ENCODE measurements around the gene TIGD4. TPM values are rescaled to one million over a fixed set of nuclear protein-coding genes. Genes with fewer than 3 reads are reported as not detected.

Gene TIGD4
- total and polyA plus RNA-seq, 2 of the 8 experiments (the other 6 are each of a cell fraction or from before 2014, with no cell fraction given) = 0.42 to 2.3 TPM

- no peak overlapping the region for H4K5ac ChIP-seq (ENCODE audit: insufficient read length, low read depth, low read length)
- TF ChIP-seq EZH2 (IDR thresholded peaks at IDR 0.05; ENCODE audit: low read depth, low read length, severe bottlenecking) = no peak
- no peak for TF ChIP-seq TAF1 (IDR thresholded peaks at IDR 0.05; ENCODE audit: low read depth, low read length)
- no peak for TF ChIP-seq NANOG (IDR thresholded peaks at IDR 0.05; ENCODE audit: insufficient read depth, low read depth, low read length, poor library complexity, severe bottlenecking)
- TF ChIP-seq RAD21 (IDR thresholded peaks at IDR 0.05 in 1 of 2, conservative IDR thresholded peaks at IDR 0.05 in 1 of 2; ENCODE audit: low read depth in 2 of 2, low read length in 2 of 2) = no peak
- TF ChIP-seq ASH2L (IDR thresholded peaks at IDR 0.05; ENCODE audit: low read length) = no peak
- no peak for TF ChIP-seq CBX8 (IDR thresholded peaks at IDR 0.05; ENCODE audit: borderline replicate concordance, low read depth, low read length)
- no peak for TF ChIP-seq SP4 (IDR thresholded peaks at IDR 0.05; ENCODE audit: low read length)
- TF ChIP-seq CHD2 (IDR thresholded peaks at IDR 0.05; ENCODE audit: low read length) = no peak
- TF ChIP-seq POLR2A (IDR thresholded peaks at IDR 0.05; ENCODE audit: control extremely low read depth in 1 of 2, low read depth in 2 of 2, low read length in 2 of 2) = no peak
- TF ChIP-seq JUND (IDR thresholded peaks at IDR 0.05; ENCODE audit: low read length) = no peak
- no peak for TF ChIP-seq BCL11A (IDR thresholded peaks at IDR 0.05; ENCODE audit: low read depth in 2 of 2, low read length in 2 of 2)
- TF ChIP-seq MAFK (IDR thresholded peaks at IDR 0.05; ENCODE audit: low read depth, low read length) = no peak
- no peak for TF ChIP-seq EGR1 (IDR thresholded peaks at IDR 0.05; ENCODE audit: borderline replicate concordance, low read depth, low read length)
- TF ChIP-seq TEAD4 (IDR thresholded peaks at IDR 0.05; ENCODE audit: low read depth, low read length) = no peak
- no peak overlapping the region for H3K4ac ChIP-seq (replicated peaks; ENCODE audit: insufficient read length, low read depth, low read length)
- no peak overlapping the region for H4K91ac ChIP-seq (replicated peaks; ENCODE audit: insufficient read length, low read length)
- no peak overlapping the region for H3K9ac ChIP-seq (replicated peaks in 1 of 4; ENCODE audit: extremely low read depth in 1 of 4, low read depth in 3 of 4, low read length in 3 of 4)
- H2BK5ac ChIP-seq (ENCODE audit: low read depth, low read length) = no peak overlapping the region
- H3K23me2 ChIP-seq (ENCODE audit: low read depth, low read length) = no peaks in the 10 kb centered on the region
- H2BK15ac ChIP-seq (ENCODE audit: low read length) = no peak overlapping the region
- FAIRE-seq = no peak
- H2BK20ac ChIP-seq (ENCODE audit: low read length) = no peak overlapping the region
- no peak for DNase-seq (ENCODE audit: low read depth in 1 of 2, low spot score in 2 of 2)
- H2BK120ac ChIP-seq (replicated peaks; ENCODE audit: low read depth, low read length) = no peak overlapping the region
- H3K4me1 ChIP-seq (replicated peaks in 1 of 4; ENCODE audit: control insufficient read depth in 3 of 4, insufficient read depth in 4 of 4, low read length in 3 of 4) = peaks cover 0 to 4% (median 1%) of the 10 kb centered on the region in 4 experiments; a peak in 3 of 7 replicates
- no peak overlapping the region for H2AFZ ChIP-seq (ENCODE audit: low read length)
- 92% methylated on average over 3 of the region's 3 CpGs; no CpG with 5 or more reads in 1 of the 2 experiments for WGBS, 2 experiments (ENCODE audit: extremely low coverage in 1 of 2, insufficient coverage in 1 of 2, insufficient read length in 1 of 2, insufficient replicate concordance in 2 of 2, low coverage in 1 of 2, low lambda C conversion rate in 2 of 2, missing lambda C conversion rate in 1 of 2)
- no peak overlapping the region for H3K18ac ChIP-seq (ENCODE audit: extremely low read depth, low read length)
- no peak overlapping the region for H3K23ac ChIP-seq (ENCODE audit: insufficient read length)
- no peaks in the 10 kb centered on the region for H4K20me1 ChIP-seq (replicated peaks in 1 of 2; ENCODE audit: control insufficient read depth in 1 of 2, insufficient read depth in 2 of 2, low read length in 2 of 2)
- no peaks in the 10 kb centered on the region for H3K36me3 ChIP-seq (ENCODE audit: control insufficient read depth in 2 of 4, insufficient read depth in 4 of 4, low read length in 3 of 4)
- ChIA-PET POLR2A (ENCODE audit: partially characterized antibody) (no interaction called here), CTCF (ENCODE audit: partially characterized antibody) (no interaction called here)
- H3K56ac ChIP-seq (replicated peaks; ENCODE audit: insufficient read length, low read depth, low read length) = no peak overlapping the region
- H2AK5ac ChIP-seq (ENCODE audit: low read depth, low read length) = no peak overlapping the region
- peaks cover 0 to 89% of the 10 kb centered on the region in 2 experiments; a peak in 3 of 4 replicates for H3K79me2 ChIP-seq (ENCODE audit: control insufficient read depth in 1 of 2, insufficient read depth in 2 of 2, low read length in 2 of 2)
- H3K4me3 ChIP-seq (ENCODE audit: extremely low read depth in 1 of 4, insufficient read depth in 2 of 4, low read depth in 3 of 4, low read length in 4 of 4) = no peak overlapping the region
- no peak overlapping the region for H3K27ac ChIP-seq (ENCODE audit: low read depth, low read length)
- H3K79me1 ChIP-seq (ENCODE audit: low read depth, low read length) = no peaks in the 10 kb centered on the region
- no peak overlapping the region for H2BK12ac ChIP-seq (ENCODE audit: low read depth, low read length)
- no peak overlapping the region for H3K4me2 ChIP-seq (ENCODE audit: insufficient read depth in 1 of 2, low read depth in 2 of 2, low read length in 2 of 2)
- no peak overlapping the region for H4K8ac ChIP-seq (ENCODE audit: extremely low read depth, insufficient read depth, low read length)
- H3K14ac ChIP-seq (ENCODE audit: insufficient read length) = no peak overlapping the region
- H3K9me3 ChIP-seq (ENCODE audit: insufficient read depth in 2 of 2, low read depth in 1 of 2, low read length in 1 of 2) = no peaks in the 10 kb centered on the region
- H3K27me3 ChIP-seq (replicated peaks in 1 of 4; ENCODE audit: control insufficient read depth in 3 of 4, extremely low read depth in 1 of 4, insufficient read depth in 3 of 4, low read length in 3 of 4) = no peaks in the 10 kb centered on the region
Observed at GRCh38 chr4:152795891-152796290, 16.4 kb upstream of the TIGD4 start.
